NCI-H1105 (cell line): Measurements from ENCODE around the gene ZNF488.

Source experiments
- DNase-seq: peaks from one replicate; lab custom pipeline; 2025; lab: John Stamatoyannopoulos, UW

ZNF488 gene

DNA sequence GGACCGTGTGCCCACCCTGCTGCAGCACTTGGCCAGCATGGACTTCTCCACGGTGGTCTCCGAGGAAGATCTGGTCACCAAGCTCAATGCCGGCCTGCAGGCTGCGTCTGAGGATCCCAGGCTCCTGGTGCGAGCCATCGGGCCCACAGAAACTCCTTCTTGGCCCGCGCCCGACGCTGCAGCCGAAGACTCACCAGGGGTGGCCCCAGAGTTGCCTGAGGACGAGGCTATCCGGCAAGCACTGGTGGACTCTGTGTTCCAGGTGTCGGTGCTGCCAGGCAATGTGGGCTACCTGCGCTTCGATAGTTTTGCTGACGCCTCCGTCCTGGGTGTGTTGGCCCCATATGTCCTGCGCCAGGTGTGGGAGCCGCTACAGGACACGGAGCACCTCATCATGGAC, 34.6 kb downstream of the ZNF488 start:
- DNase-seq, result no peak

- no peak for DNase-seq
Observed at GRCh38 chr10:47348661-47349470, 35.2 kb downstream of the ZNF488 start.

DNA sequence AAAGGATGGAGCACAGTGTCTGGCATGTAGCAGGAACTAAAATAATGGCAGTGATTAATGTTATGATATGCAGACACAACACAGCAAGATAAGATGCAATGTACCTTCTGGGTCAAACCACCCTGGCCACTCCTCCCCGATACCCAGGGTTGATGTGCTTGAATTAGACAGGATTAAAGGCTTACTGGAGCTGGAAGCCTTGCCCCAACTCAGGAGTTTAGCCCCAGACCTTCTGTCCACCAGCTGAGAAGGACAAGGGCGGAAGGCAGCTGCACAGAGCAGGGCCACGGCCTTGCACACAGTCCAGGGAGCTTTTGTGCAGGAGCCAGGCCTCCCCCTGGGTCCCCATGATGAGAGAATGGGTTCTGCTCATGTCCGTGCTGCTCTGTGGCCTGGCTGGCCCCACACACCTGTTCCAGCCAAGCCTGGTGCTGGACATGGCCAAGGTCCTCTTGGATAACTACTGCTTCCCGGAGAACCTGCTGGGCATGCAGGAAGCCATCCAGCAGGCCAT, 35.9 kb downstream of the ZNF488 start, which contains the start of gene RBP3:
Gene RBP3, plus strand, starts transcription at position 226 of the 514 bp plus-strand sequence. Its CDS starts 122 bp downstream, at position 348.
- no peak for DNase-seq

DNA sequence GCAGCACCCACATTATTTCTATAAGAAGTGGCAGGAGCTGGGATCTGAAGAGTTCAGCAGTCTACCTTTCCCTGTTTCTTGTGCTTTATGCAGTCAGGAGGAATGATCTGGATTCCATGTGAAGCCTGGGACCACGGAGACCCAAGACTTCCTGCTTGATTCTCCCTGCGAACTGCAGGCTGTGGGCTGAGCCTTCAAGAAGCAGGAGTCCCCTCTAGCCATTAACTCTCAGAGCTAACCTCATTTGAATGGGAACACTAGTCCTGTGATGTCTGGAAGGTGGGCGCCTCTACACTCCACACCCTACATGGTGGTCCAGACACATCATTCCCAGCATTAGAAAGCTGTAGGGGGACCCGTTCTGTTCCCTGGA, 36.8 kb downstream of the ZNF488 start:
- DNase-seq, result no peak

- DNase-seq, result peak; percentile 71
Observed at GRCh38 chr10:47346581-47347302, 37.4 kb downstream of the ZNF488 start.

GRCh38 chr10:47344996-47345870, 38.9 kb downstream of the ZNF488 start:
- DNase-seq, result no peak

- DNase-seq, result no peak
Observed at GRCh38 chr10:47340608-47341170, 43.4 kb downstream of the ZNF488 start.

GRCh38 chr10:47339759-47340607, 44.1 kb downstream of the ZNF488 start:
- no peak for DNase-seq

DNA sequence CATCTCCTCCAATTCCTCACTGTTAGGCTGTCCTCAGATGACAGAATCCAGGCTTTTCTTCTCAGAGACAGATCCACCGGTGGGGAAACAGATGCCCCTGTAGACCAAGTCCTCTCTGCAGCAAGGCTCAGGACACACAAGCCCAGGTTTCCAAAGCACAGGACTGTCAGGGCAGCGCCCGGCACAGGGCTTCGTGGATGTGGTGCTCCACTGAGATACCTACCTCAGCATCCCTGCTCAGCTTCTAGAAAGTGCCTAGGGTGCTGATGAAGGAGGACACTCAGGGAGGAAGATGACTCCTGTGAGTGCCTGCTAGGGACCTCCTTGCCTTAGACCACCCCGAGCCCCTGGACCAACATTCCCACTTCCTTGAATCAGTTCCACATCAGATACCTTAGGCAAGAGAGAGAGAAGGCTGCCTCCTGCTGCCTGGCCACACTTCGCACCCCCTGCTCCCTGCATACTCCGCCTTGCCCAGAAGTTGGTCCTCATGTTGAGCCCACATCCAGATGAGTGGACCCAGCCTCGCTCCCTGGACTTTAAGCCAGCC, 44.8 kb downstream of the ZNF488 start:
- no peak for DNase-seq

DNA sequence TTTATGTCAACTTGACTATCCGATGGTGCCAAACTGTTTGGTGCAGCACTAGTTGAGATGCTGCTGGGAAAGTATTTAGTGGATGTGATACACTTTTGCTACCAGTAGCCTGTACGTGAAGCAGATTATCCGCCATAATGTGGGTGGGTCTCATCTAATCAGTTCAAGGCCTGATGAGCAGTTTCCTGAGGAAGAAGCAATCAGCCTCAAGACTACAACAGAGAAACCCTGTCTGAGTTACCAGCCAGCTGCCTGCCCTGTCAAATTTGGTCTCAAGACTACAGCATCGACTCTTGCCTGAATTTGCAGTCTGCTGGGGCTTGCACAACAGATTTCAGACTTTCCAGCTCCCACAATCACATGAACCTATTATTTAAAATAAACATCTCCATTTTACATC, 46.8 kb downstream of the ZNF488 start:
- no peak for DNase-seq

- no peak for DNase-seq
Observed at GRCh38 chr10:47336387-47337134, 47.5 kb downstream of the ZNF488 start.

GRCh38 chr10:47335906-47336305, 48.2 kb downstream of the ZNF488 start:
- DNase-seq, result no peak

- no peak for DNase-seq
Observed at GRCh38 chr10:47334466-47335295, 49.4 kb downstream of the ZNF488 start.

- DNase-seq, result no peak
Observed at GRCh38 chr10:47333532-47333931, 50.6 kb downstream of the ZNF488 start.

DNA sequence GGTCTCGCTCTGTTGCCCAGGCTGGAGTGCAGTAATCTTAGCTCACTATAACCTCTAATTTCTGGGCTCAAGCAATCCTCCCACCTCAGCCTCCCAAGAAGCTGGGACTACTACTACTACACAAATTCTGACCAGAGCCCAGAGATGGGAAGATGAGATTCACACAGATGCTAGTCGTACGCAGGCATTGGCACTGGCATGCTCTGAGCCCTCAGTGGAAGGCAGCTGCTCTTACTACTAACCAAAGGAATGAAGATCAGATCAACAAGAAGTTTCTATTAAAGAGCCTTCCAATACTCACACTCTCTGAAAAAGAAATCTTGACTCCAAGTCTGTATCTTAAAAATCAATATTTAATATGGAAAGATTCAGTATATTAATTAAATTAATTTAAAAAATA, 51.1 kb downstream of the ZNF488 start:
- DNase-seq, result no peak

- DNase-seq, result no peak
Observed at GRCh38 chr10:47332371-47332770, 51.7 kb downstream of the ZNF488 start.

GRCh38 chr10:47331954-47332353, 52.1 kb downstream of the ZNF488 start:
- no peak for DNase-seq

- no peak for DNase-seq
Observed at GRCh38 chr10:47331491-47331890, 52.6 kb downstream of the ZNF488 start.

DNA sequence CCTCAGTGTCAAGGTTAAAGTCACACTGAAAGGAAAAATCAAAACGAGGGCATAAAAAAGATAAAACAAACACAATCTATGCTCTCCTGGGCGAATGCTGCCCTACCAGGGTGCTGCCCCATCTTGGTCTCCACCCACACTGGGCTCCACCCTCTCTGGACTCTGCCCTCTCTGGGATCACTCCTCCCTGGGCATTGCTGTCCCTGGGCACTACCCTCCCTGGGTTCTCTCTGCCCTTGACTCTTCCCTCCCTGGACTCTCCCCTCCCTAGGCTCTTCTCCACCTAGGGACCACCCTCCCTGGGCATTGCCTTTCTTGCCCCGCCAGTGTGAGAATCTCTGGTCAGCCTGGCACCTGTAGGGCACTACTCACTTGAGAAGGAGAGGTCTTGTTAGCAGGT, 53.3 kb downstream of the ZNF488 start:
- DNase-seq, result no peak
